ENCODE measurements around the gene GNPTG.

Gene GNPTG

DNA sequence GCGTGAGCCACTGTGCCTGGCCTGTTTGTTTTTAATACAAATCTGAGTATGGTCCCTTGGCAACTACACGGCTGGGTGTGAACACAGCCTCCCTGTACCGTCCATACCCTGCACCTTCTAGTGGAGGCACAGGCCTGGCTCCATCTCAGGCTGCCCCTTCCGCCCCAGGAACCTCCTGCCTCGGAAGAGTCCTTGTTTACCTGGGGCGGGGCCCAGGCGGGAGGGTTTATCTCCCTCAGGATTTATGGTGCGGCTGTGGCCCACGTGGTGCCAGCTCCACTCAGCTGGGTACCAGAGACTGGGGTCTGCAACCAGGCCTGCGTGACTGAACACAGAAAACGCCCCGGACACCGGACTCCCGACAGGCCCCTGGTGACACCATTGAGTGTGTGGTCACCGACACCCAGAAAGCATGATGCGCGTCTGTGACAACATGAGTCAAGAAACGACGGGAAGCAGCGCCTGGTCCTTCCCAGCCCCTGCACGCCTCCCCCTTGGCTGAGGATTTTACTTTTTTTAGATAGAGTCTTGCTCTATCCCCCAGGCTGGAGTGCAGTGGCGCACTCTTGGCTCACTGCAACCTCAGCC lies 43.8 kb downstream of the GNPTG start:
- no peaks in the 10 kb centered on the region for H3K27me3 ChIP-seq (ENCODE audit: insufficient read depth, low read depth)
- H3K4me1 ChIP-seq (ENCODE audit: low read depth, poor library complexity, severe bottlenecking), result no peaks in the 10 kb centered on the region
- no peaks in the 10 kb centered on the region for H3K36me3 ChIP-seq (ENCODE audit: insufficient read depth)
- H3K4me3 ChIP-seq (IDR thresholded peaks at IDR 0.05; ENCODE audit: insufficient read depth, low read depth, low read length), result no peak overlapping the region
- H3K9ac ChIP-seq, result no peak overlapping the region
- TF ChIP-seq, protein P1, sequence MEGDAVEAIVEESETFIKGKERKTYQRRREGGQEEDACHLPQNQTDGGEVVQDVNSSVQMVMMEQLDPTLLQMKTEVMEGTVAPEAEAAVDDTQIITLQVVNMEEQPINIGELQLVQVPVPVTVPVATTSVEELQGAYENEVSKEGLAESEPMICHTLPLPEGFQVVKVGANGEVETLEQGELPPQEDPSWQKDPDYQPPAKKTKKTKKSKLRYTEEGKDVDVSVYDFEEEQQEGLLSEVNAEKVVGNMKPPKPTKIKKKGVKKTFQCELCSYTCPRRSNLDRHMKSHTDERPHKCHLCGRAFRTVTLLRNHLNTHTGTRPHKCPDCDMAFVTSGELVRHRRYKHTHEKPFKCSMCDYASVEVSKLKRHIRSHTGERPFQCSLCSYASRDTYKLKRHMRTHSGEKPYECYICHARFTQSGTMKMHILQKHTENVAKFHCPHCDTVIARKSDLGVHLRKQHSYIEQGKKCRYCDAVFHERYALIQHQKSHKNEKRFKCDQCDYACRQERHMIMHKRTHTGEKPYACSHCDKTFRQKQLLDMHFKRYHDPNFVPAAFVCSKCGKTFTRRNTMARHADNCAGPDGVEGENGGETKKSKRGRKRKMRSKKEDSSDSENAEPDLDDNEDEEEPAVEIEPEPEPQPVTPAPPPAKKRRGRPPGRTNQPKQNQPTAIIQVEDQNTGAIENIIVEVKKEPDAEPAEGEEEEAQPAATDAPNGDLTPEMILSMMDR (conservative IDR thresholded peaks at IDR 0.05; ENCODE audit: low read depth, low read length), result no peak
- H3K27ac ChIP-seq, result no peak overlapping the region
- no peaks in the 10 kb centered on the region for H4K20me1 ChIP-seq (ENCODE audit: insufficient read depth)
- no peak overlapping the region for H3K4me2 ChIP-seq
- no peak overlapping the region for H2AFZ ChIP-seq (ENCODE audit: low read depth)
- H3K79me2 ChIP-seq (ENCODE audit: insufficient read depth, low read depth), result no peaks in the 10 kb centered on the region

DNA sequence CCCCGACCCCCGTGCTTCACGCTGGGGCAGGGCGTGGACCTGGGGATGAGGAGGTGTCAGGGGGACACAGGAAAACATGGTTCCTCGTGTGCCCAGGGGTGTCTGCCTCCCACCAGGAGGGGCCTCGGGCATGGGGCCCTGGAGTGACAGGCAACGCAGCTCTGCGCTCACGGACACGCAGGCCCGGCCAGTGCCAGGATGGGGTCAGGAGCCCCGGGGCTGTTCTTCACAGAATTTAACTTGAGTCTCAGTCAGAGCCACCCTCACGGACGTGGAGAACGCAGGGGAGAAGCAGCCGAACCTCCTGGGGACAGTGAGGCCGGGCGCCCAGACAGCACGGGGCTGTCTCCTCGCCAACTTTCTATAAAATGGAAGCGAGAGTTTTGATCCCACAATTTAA lies 46.0 kb downstream of the GNPTG start:
- H3K4me3 ChIP-seq (IDR thresholded peaks at IDR 0.05; ENCODE audit: insufficient read depth, low read depth, low read length), result no peak overlapping the region
- no peaks in the 10 kb centered on the region for H3K4me1 ChIP-seq (ENCODE audit: low read depth, poor library complexity, severe bottlenecking)
- H3K4me2 ChIP-seq, result no peak overlapping the region
- no peak overlapping the region for H2AFZ ChIP-seq (ENCODE audit: low read depth)
- H3K36me3 ChIP-seq (ENCODE audit: insufficient read depth), result no peaks in the 10 kb centered on the region
- H3K79me2 ChIP-seq (ENCODE audit: insufficient read depth, low read depth), result no peaks in the 10 kb centered on the region; the same call in 1 of the 2 replicates
- no peak overlapping the region for H3K27ac ChIP-seq
- H3K27me3 ChIP-seq (ENCODE audit: insufficient read depth, low read depth), result no peaks in the 10 kb centered on the region
- H3K9ac ChIP-seq, result no peak overlapping the region
- H4K20me1 ChIP-seq (ENCODE audit: insufficient read depth), result no peaks in the 10 kb centered on the region
- TF ChIP-seq, protein P1 (conservative IDR thresholded peaks at IDR 0.05; ENCODE audit: low read depth, low read length), result no peak

DNA sequence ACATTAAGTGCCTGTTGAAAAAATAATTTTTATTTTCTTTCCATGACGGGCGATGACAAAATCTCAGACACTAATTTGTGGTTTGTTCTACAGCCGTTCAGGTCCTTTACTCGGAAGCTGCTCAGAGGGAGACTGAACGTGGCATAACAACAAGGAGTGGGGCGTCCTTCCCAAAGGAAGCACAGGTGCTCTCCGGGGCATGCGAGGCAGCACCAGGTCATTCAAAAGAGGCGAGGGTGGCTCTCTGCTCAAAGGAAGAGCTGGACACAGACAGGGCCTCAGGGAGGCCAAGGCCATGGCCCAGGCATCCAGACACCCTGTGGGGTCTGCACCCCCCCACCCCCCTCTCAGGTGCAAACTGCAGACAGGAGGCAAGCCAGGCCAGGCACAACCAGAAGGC lies 46.6 kb downstream of the GNPTG start:
- H3K36me3 ChIP-seq (ENCODE audit: insufficient read depth), result no peaks in the 10 kb centered on the region
- no peak overlapping the region for H3K27ac ChIP-seq
- H3K9ac ChIP-seq, result no peak overlapping the region
- H3K4me2 ChIP-seq, result no peak overlapping the region
- H3K27me3 ChIP-seq (ENCODE audit: insufficient read depth, low read depth), result no peaks in the 10 kb centered on the region
- H3K4me3 ChIP-seq (IDR thresholded peaks at IDR 0.05; ENCODE audit: insufficient read depth, low read depth, low read length), result no peak overlapping the region
- H3K79me2 ChIP-seq (ENCODE audit: insufficient read depth, low read depth), result peaks cover under 1% of the 10 kb centered on the region; the same call in 1 of the 2 replicates
- H4K20me1 ChIP-seq (ENCODE audit: insufficient read depth), result no peaks in the 10 kb centered on the region
- TF ChIP-seq, protein P1 (conservative IDR thresholded peaks at IDR 0.05; ENCODE audit: low read depth, low read length), result no peak
- no peak overlapping the region for H2AFZ ChIP-seq (ENCODE audit: low read depth)
- no peaks in the 10 kb centered on the region for H3K4me1 ChIP-seq (ENCODE audit: low read depth, poor library complexity, severe bottlenecking)

DNA sequence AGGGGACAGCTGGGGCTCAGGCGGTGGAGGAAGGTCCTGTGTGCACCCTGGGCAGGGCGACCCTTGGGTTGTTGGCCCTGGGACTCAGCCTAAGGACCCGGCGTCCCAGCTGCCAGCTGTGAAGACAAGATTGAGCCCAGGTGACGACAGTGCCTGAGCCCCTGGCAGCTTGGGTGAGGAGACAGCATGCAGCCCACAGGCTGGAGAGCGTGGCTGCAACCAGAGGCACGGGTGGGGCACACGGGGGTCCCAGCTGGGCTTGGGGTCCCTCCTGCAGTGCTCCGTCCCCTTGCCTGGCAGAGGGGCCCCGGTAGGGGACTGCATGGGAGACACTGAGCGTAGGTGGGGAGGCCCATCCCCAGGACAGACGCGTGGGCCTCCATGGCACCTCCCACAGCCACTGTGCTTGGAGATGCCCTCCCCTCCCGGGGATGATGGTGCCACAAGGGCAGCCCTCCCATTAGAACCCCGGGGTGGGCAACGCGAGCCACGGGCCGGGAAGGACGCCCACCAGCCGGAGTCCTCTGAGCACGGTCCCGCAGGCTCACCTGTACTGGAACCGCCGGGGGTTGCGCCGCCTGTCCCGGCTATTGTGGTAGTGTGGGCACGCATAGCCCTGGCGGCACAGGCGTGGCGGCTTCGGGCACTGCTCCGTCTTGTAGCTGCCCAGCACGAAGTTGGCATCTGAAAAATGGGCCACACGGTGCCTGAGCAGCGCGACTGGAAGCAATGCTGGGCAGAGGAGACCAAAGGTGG lies 47.3 kb downstream of the GNPTG start:
- Histone ChIP-seq H3K36me3 (ENCODE audit: insufficient read depth) (no peaks in the 10 kb centered on the region), H4K20me1 (ENCODE audit: insufficient read depth) (no peaks in the 10 kb centered on the region), H3K4me3 (IDR thresholded peaks at IDR 0.05; ENCODE audit: insufficient read depth, low read depth, low read length) (no peak overlapping the region), H3K4me1 (ENCODE audit: low read depth, poor library complexity, severe bottlenecking) (no peaks in the 10 kb centered on the region), H3K4me2 (no peak overlapping the region), H3K9ac (no peak overlapping the region), H3K79me2 (ENCODE audit: insufficient read depth, low read depth) (peaks cover 5% of the 10 kb centered on the region; the same call in 1 of the 2 replicates), H3K27ac (no peak overlapping the region), H2AFZ (ENCODE audit: low read depth) (no peak overlapping the region), H3K27me3 (ENCODE audit: insufficient read depth, low read depth) (no peaks in the 10 kb centered on the region)
- TF ChIP-seq, protein P1 (conservative IDR thresholded peaks at IDR 0.05; ENCODE audit: low read depth, low read length), result no peak

All from KMS-11 (cell line).